HG03196 (cell line): Measurements from ENCODE around the gene ESYT3.
"Not testable (repeated sequence)": the region's sequence is repeated elsewhere in the genome, so short reads cannot be mapped to it uniquely, and the experiment has no call there.

Experiments
- ATAC-seq: cut with Tn5 transposase; IDR thresholded peaks from one replicate; pipeline ENCODE4 v1.9.1; 2021; ENCODE audit not compliant: unreplicated experiment

The ESYT3 gene

DNA sequence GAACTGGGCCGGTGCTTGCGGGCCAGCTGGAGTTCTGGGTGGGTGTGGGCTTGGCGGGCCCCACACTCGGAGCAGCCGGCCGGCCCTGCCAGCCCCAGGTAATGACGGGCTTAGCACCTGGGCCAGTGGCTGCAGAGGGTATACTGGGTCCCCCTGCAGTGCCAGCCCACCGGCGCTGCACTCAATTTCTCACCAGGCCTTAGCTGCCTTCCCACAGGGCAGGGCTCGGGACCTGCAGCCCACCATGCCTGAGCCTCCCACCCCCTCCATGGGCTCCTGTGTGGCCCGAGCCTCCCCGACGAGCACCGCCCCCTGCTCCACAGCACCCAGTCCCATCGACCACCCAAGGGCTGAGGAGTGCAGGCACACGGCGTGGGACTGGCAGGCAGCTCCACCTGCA, 50.3 kb downstream of the ESYT3 start:
- ATAC-seq, result not testable (repeated sequence)

DNA sequence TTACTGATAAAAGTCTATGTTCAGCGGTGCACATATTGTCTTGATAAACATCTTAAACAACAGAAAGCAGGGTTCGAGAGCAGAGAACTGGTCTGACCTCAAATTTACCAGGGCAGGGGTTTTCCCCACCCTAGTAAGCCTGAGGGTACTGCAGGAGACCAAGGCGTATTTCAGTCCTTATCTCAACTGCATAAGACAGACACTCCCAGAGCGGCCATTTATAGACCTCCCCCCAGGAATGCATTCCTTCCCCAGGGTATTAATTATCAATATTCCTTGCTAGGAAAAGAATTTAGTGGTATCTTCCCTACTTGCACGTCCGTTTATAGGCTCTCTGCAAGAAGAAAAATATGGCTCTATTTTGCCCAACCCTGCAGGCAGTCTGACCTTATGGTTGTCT, 52.2 kb downstream of the ESYT3 start:
- ATAC-seq, result not testable (repeated sequence)

DNA sequence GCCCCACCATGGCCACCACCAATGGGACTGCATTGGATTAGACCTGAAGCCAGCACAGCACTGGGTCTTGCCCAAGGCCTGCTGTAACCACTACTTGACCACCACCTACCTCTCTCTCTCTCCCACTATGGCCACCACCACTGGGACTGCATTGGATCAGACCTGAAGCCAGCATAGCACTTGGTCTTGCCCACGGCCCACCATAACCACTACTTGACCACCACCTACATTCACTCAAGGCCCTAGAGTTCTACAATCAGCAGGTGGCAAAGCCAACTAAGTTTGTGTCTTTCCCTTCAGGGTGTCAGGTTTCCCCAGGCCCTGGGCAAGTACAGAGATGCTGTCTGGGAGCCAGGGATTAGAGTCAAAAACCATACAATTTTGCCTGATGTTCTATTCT, 57.6 kb downstream of the ESYT3 start:
- ATAC-seq, result no peak

DNA sequence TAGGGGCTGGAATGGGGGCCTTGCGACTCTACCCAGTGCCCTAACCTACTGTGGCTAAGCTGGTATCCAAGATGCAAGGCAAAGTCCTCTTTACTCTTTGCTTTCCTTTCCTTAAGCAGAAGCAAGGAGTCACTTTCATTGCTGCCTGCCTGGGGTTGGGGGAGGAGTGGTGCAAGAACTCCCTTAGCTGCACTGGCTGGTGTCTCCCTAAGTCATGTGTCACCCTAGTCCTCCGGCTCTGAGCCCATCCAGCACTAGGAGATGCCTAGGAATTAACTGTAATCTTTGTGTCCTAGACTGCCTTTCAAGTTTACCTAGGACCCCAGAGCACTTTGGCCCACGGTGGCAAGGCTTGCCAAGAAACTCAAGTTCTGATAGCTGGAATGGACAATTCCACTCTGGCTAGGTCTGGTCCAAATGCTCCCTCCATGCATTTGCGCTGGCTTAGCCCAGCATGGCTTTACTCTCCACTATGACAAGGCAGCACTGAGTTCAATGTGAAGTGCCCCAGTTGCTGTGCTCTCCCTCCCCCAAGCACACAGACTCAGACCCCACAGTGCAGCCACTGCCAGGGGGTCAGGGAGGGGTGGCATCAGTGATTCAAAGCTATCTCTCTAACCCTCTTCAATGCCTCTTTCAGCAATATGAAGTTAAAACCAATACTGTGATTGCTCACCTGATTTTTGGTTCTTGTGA, 58.7 kb downstream of the ESYT3 start:
- no peak for ATAC-seq

DNA sequence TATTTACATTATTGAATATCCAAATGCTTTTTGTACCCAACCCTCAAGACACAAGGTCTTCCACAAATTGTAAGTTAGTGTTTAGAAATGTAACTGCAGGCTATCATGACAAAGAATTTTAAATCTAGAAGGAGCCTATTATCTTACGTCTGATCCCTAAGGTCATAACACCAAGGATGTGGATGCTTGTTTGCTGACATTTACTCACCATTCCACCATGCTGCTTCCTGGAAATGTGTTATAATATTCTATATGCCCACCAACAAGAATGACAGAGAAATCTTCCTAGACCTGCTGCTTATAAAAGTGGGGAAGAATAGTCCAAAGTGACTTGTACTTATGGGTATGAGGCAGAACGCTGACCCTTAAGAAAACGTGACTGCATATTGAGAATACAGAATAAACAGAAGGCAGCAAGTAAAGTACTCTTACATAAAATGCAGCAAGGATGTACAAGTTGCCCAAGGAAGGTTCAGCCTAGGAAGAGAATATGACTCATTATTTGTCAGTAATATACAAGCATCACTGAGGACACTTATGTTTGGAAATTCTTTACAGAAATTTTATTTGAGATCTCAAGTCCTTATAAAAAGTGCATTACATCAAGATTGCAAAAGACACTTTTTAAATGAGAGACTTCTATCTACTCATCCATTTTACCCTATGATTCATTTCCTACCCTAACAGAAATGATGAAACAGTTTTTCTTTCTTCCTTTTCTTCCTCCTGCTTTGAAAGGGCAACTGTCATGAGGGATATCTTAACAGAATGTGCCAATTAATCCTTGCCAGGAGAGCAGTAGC, 59.6 kb downstream of the ESYT3 start:
- ATAC-seq, result no peak

DNA sequence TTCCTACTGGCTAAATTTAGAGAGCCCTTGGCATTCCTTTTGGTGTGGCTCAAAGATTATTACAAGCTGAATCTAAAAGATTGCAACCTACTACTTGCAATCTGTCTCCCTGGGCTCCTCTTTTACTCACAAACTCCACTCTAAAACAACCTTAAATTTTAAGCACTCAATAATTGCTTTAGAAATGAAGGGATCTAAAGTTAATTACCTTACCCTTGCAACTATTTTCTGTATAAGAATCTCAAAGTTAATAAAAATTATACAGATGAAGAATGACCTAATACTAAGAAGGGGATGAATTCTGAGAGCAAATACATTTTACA, 60.2 kb downstream of the ESYT3 start:
- no peak for ATAC-seq

DNA sequence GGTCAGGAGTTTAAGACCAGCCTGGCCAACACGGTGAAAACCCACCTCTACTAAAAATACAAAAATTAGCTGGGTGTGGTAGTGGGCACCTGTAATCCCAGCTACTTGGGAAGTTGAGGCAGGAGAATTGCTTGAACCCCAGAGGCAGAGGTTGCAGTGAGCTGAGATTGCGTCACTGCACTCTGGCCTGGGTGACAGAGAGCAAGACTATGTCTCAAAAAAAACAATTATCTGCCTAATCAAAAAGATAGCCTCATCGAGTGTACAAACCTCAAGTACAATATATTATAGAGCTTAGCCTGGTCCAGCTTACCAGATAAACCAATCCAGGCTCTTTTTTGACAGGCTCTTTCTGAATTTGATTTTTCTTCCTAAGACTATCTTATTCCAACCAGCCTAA, 61.2 kb downstream of the ESYT3 start:
- ATAC-seq, result not testable (repeated sequence)

DNA sequence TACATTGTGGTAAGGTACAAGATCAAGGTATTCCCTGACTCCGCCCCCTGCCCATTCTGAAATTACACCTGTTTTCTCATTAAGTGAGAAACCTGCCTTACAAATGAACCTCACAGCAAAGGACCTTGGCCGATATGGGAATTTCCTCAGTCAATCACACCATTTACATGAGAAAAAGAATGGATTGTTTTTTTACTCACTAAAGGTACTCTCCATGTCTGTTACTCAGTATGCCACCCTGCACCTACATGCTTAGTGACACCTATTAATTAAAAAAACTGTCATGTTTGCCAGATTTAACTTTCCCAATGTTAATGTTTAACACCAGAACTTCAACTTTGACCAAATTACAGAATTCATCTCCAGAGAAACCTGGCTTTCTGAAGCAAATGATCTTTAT, 62.0 kb downstream of the ESYT3 start:
- no peak for ATAC-seq

DNA sequence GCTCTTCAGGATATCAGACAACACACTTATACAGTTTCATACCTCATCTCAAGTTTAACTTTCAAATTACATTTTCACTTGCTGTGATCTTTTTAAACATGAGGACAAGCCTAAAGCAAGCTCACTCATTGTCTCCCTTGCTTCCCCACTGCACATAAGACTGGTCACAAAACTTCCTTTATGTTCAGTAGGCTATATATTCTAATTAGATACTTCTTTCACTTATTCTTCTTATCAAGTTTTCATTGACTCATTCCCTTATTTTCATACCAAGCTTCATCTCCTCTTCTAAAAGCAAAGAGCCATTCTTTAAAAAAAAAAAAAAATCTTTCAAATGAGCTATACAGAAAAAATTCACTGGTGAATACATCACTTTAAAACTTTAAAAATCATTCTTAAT, 62.6 kb downstream of the ESYT3 start:
- ATAC-seq, result no peak

DNA sequence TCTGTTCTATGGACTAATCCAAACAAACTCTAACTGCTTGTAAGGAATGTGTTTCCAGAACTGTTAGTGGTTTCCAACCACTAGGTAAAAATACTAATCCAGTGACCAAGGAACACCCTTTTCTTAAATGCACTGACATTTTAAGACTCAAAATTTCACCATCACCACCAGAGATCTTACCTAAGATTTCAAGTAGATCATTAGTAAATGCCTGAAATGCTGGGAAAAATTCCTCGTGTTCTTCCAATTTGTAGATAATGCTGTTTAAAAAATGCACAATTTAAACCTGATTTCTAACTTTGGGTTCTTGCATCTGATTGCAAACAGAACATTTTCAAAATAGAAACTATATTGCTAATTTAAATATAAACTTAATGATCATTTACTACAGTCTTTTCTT, 63.4 kb downstream of the ESYT3 start:
- ATAC-seq, result no peak

DNA sequence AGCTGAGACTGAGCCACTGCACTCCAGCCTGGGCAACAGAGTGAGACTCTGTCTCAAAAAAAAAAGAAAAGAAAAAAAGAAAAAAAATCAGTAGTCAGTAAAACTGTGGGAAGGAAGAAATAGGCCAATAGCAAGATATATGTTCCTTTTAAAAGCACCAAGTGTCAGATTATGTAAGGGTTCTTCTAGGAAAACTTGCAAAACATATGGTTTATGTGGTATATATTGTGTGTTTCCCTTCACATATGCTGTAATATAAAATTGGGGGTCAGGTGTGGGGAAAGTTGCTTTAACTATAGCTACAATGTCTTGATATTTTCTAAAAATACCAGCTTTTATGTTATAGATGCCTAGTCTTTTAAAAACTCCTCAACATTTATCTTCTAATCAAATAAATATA, 64.6 kb downstream of the ESYT3 start:
- ATAC-seq, result no peak

DNA sequence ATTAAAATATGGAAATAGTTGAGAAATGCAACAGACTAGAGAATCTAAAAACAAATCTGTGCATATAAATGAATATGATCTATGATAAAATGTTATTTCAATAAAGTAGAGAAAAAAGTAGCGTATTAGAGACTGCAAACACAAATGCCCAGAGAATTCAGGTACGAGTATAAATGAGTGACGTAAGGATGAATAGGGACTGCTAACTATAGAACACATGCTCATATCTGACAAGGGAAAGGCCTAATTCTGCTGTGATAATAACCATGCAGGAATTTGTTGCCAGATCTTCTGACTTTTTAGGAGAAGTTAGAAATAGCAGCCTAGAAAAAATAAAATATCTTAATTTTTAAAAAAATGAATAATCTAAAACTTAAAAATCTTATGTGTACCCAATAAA, 73.1 kb downstream of the ESYT3 start:
- ATAC-seq, result no peak

DNA sequence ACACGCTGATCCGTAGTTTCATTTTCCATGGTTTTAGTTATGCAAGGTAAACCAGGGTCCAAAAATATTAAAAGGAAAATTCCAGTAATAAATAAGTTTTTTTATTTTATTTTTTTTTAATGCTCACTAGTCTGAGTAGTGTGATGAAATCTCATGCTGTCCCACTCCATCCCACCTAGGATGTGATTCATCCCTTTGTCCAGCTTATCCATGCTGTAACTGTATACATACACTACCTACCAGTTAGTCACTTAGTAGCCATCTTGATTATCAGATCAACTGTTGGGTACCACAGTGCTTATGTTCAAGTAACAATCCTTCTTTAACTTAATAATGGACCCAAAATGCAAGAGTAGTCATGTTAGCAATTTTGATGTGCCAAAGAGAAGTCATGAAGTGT, 75.2 kb downstream of the ESYT3 start:
- no peak for ATAC-seq

DNA sequence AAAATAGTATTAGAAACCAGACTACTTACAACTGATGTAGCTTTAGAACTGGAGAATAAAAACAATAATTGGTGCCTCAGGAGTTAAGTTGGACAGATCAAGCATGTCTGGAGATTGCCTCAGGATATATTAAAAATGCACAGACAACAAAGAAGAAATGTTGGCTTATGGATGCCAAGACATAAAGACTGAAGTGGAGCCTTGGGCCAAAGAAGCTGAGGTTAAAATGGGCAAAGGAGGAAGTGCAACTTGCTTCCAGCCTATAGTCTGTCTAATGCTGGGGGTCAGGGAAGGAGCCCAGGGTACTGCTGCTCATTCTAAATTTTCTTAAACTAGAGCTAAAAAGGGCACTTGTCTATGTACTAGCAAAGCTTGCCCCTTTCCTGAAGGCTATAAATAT, 77.5 kb downstream of the ESYT3 start:
- ATAC-seq, result no peak

DNA sequence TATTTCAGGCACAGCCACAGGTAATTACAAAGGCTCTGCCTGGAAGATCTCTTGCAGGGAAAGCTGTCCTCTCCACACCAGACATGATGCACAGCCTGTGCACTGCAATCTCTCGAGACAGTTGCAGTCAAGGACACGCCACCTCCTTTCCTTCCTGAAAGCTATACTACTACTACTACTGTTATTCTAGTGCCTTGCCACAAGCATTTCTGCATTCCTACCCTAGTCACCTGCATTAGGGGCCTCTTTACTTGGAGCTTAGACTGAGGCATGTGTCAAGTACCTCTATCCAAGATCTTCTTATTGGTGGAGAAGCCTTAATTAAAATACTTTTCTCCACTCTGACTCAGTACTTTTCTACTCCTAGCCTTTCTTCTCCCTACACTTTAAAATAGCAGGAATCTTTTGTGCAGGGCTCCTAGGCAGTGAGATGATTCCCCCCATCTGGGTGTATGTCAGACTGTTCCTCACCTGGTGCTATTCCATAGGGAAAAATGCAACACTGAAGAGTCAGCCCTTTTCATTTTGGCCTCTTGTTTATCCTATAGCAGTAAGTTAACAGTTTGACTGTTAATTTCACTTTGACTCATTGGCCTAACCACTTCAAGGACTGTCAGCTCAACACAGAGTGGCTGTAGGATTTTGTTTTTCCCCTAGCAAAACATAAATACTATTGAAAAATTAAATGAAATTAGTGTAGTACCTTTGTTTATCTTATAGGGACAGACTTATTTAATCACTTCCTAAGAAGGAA, 78.9 kb downstream of the ESYT3 start:
- ATAC-seq, result no peak

DNA sequence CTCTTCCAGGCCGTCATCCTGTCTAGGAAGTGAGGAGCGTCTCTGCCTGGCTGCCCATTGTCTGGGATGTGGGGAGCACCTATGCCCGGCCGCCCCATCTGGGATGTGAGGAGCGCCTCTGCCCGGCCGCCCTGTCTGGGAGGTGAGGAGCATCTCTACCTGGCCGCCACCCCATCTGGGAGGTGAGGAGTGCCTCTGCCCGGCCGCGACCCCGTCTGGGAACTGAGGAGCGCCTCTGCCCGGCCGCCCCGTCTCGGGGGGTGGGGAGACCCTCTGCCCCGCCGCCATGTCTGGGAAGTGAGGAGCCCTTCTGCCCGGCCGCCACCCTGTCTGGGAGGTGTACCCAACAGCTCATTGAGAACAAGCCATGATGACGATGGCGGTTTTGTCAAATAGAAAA, 87.0 kb downstream of the ESYT3 start:
- ATAC-seq, result not testable (repeated sequence)
